A549 (cell line): Measurements from ENCODE around the gene RABEP1. TPM values are rescaled to one million over a fixed set of nuclear protein-coding genes. Genes with fewer than 3 reads are reported as not detected.
A peak's percentile ranks its signal among the peaks of the same experiment; 100 is the strongest.
"Not testable (repeated sequence)": the region's sequence is repeated elsewhere in the genome, so short reads cannot be mapped to it uniquely, and the experiment has no call there.

Experiments
- ATAC-seq, 2 experiments: fragments of 200-7000 bp in 1 of 2; fragments of >200 bp in 1 of 2; cut with Nextera tagmentation in 1 of 2; cut with Tn5 transposase in 1 of 2; 3 replicates each; pipeline versions ENCODE4 v1.8.0 to v1.9.1; 2018 to 2020; ENCODE audit warnings: mild to moderate bottlenecking in 1 of 2, moderate library complexity in 1 of 2
- CTCF ChIA-PET: fragments of 300-600 bp; sonication (Branson Sonifier 250); formaldehyde crosslinking; extraction: SDS; loops from one replicate; lab custom pipeline; 2021; ENCODE audit warnings: antibody characterized with exemption, inconsistent platforms; lab: Yijun Ruan, JAX
- POLR2A ChIA-PET: fragments of 350-600 bp; formaldehyde crosslinking; extraction: SDS; loops from one replicate; lab custom pipeline; 2021; ENCODE audit warnings: antibody characterized with exemption, inconsistent platforms; lab: Yijun Ruan, JAX
- DNase-seq, 2 experiments: peaks; one replicate each; pipeline versions ENCODE4 v3.0.0 to v3.0.0-alpha.2; 2011 to 2016; ENCODE audit warnings: low read depth in 1 of 2, low spot score in 1 of 2
- FAIRE-seq: peaks from 2 replicates; lab custom pipeline; 2011; peaks lifted over from hg19 to GRCh38; lab: Jason Lieb, UNC
- H3K27ac ChIP-seq, 2 experiments: fragments of >200 bp; sonication (Bioruptor Twin); formaldehyde crosslinking; 3 replicates each; pipeline ENCODE4 v1.5.1; 2016 to 2017
- H3K4me1 ChIP-seq: fragments of >200 bp; sonication (Bioruptor Twin); formaldehyde crosslinking; 3 replicates; pipeline ENCODE4 v1.6.1; 2016
- H3K4me2 ChIP-seq: fragments of >200 bp; sonication (Bioruptor Twin); formaldehyde crosslinking; 3 replicates; pipeline ENCODE4 v1.6.1; 2016
- H3K4me3 ChIP-seq: fragments of >200 bp; sonication (Bioruptor Twin); formaldehyde crosslinking; 3 replicates; pipeline ENCODE4 v1.5.1; 2016
- H3K9me3 ChIP-seq: fragments of >200 bp; sonication (Bioruptor Twin); formaldehyde crosslinking; 3 replicates; pipeline ENCODE4 v1.6.1; 2016
- CBX8 ChIP-seq: fragments of 200-600 bp; sonication (generic); IDR thresholded peaks from 2 replicates; pipeline ENCODE4 v1.6.1; 2016
- CEBPB ChIP-seq, 2 experiments: fragments of >200 bp in 1 of 2; sonication (Bioruptor Twin) in 1 of 2; formaldehyde crosslinking in 1 of 2; IDR thresholded peaks; 2 replicates each; pipeline ENCODE4 v1.6.1; 2012 to 2016
- CHD2 ChIP-seq: fragments of 150-350 bp; IDR thresholded peaks from 2 replicates; pipeline ENCODE4 v1.6.1; 2014; ENCODE audit warnings: low read length; ENCODE audit not compliant: partially characterized antibody
- FOSL2 ChIP-seq, 2 experiments: fragments of 450-650 bp in 1 of 2; fragments of >200 bp in 1 of 2; sonication (Bioruptor Twin) in 1 of 2; formaldehyde crosslinking; IDR thresholded peaks; 2 replicates each; pipeline versions ENCODE4 v1.5.0 to v1.6.1; 2016 to 2020; ENCODE audit warnings: mild to moderate bottlenecking in 1 of 2, moderate library complexity in 1 of 2
- FOXS1 ChIP-seq: fragments of 250-450 bp; sonication (Bioruptor Pico); IDR thresholded peaks from 2 replicates; pipeline ENCODE4 v1.5.0; 2020; ENCODE audit warnings: mild to moderate bottlenecking, moderate library complexity
- GATA3 ChIP-seq: IDR thresholded peaks from 2 replicates; pipeline ENCODE4 v1.6.1; 2012; ENCODE audit warnings: borderline replicate concordance
- HDAC2 ChIP-seq: fragments of 200-600 bp; sonication (generic); IDR thresholded peaks from 2 replicates; pipeline ENCODE4 v1.6.1; 2016
- KDM5A ChIP-seq: fragments of 200-600 bp; sonication (generic); IDR thresholded peaks from 2 replicates; pipeline ENCODE4 v1.6.1; 2016; ENCODE audit warnings: antibody characterized with exemption, mild to moderate bottlenecking
- NFE2L2 ChIP-seq: fragments of 150-350 bp; conservative IDR thresholded peaks from 2 replicates; pipeline ENCODE4 v1.6.1; 2014; ENCODE audit warnings: low read length
- NPAS2 ChIP-seq: fragments of 250-450 bp; sonication (Bioruptor Pico); IDR thresholded peaks from 2 replicates; pipeline ENCODE4 v1.8.0; 2022; ENCODE audit warnings: mild to moderate bottlenecking, moderate library complexity, borderline replicate concordance
- POLR2A ChIP-seq: IDR thresholded peaks from 2 replicates; pipeline ENCODE4 v1.6.1; 2012; ENCODE audit warnings: mild to moderate bottlenecking, low read length
- POLR2AphosphoS2 ChIP-seq: conservative IDR thresholded peaks from 2 replicates; pipeline ENCODE4 v1.6.1; 2012; ENCODE audit warnings: low read length, improper control_type of control experiment, inconsistent platforms
- RAD21 ChIP-seq, 2 experiments: fragments of >200 bp in 1 of 2; sonication (Bioruptor Twin) in 1 of 2; formaldehyde crosslinking in 1 of 2; IDR thresholded peaks in 1 of 2; conservative IDR thresholded peaks in 1 of 2; 2 replicates in 1 of 2; 3 replicates in 1 of 2; pipeline ENCODE4 v1.6.1; 2012 to 2018; ENCODE audit warnings: inconsistent platforms in 1 of 2
- RARB ChIP-seq: fragments of 250-450 bp; sonication (Bioruptor Pico); IDR thresholded peaks from 2 replicates; pipeline ENCODE4 v1.8.0; 2021; ENCODE audit warnings: mild to moderate bottlenecking, moderate library complexity
- REST ChIP-seq: fragments of 200-600 bp; sonication (generic); IDR thresholded peaks from 2 replicates; pipeline ENCODE4 v1.6.1; 2016; ENCODE audit warnings: antibody characterized with exemption, mild to moderate bottlenecking, moderate library complexity
- RNF2 ChIP-seq: fragments of 200-600 bp; sonication (generic); IDR thresholded peaks from 2 replicates; pipeline ENCODE4 v1.6.1; 2016; ENCODE audit warnings: low read depth, mild to moderate bottlenecking, antibody characterized with exemption, moderate library complexity, borderline replicate concordance
- SMC3 ChIP-seq: fragments of >200 bp; sonication (Bioruptor Twin); formaldehyde crosslinking; IDR thresholded peaks from 3 replicates; pipeline ENCODE4 v1.6.1; 2018; ENCODE audit warnings: inconsistent platforms
- ZNF302 ChIP-seq: fragments of 250-450 bp; sonication (Bioruptor Pico); IDR thresholded peaks from 2 replicates; pipeline ENCODE4 v1.9.0; 2021; ENCODE audit warnings: inconsistent platforms, mild to moderate bottlenecking, moderate library complexity
- WGBS: methylation state at CpG from one replicate; pipeline ENCODE4 v1.1.6; 2017; ENCODE audit errors: missing lambda C conversion rate; 5-methylcytosine and 5-hydroxymethylcytosine counted together
- polyA plus RNA-seq, 4 experiments: library from polyadenylated mRNA; depleted of rRNA in 3 of 4; stranded (reverse); fragments of >200 nt; fragmentation: RNase III in 1 of 4; extraction: RNeasy Plus Mini Kit Qiagen cat#74134 plus additional on column Dnase treatment in 1 of 4; gene quantifications; 2 replicates in 3 of 4; 3 replicates in 1 of 4; pipeline ENCODE4 v1.2.3, GENCODE V29; 2011 to 2017
- TF ChIP-seq, protein P1 (sequence below): IDR thresholded peaks from 2 replicates; pipeline ENCODE4 v1.6.1; 2012; ENCODE audit warnings: low read depth, borderline replicate concordance
- TF ChIP-seq, protein P2 (sequence below): fragments of 250-450 bp; sonication (Bioruptor Pico); IDR thresholded peaks from 2 replicates; pipeline ENCODE4 v1.5.0; 2021; ENCODE audit warnings: mild to moderate bottlenecking, moderate library complexity, borderline replicate concordance
- TF ChIP-seq, protein P3 (sequence below): fragments of 450-650 bp; IDR thresholded peaks from 2 replicates; pipeline ENCODE4 v1.6.1; 2014; ENCODE audit warnings: antibody characterized with exemption
- TF ChIP-seq, protein P4 (sequence below): IDR thresholded peaks from 2 replicates; pipeline ENCODE4 v1.6.1; 2012

Gene RABEP1
- polyA plus RNA-seq, 2 of the 4 experiments (the other 2 are of a cell fraction), result 44.7 to 65.5 TPM

GRCh38 chr17:5281814-5282641 is at the start of gene RABEP1 (continued):
- no peak for TF ChIP-seq RARB (CRISPR knock-in tag)
- no peak for TF ChIP-seq CBX8
- TF ChIP-seq, protein P1, sequence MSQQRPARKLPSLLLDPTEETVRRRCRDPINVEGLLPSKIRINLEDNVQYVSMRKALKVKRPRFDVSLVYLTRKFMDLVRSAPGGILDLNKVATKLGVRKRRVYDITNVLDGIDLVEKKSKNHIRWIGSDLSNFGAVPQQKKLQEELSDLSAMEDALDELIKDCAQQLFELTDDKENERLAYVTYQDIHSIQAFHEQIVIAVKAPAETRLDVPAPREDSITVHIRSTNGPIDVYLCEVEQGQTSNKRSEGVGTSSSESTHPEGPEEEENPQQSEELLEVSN, result no peak
- TF ChIP-seq, protein P2, sequence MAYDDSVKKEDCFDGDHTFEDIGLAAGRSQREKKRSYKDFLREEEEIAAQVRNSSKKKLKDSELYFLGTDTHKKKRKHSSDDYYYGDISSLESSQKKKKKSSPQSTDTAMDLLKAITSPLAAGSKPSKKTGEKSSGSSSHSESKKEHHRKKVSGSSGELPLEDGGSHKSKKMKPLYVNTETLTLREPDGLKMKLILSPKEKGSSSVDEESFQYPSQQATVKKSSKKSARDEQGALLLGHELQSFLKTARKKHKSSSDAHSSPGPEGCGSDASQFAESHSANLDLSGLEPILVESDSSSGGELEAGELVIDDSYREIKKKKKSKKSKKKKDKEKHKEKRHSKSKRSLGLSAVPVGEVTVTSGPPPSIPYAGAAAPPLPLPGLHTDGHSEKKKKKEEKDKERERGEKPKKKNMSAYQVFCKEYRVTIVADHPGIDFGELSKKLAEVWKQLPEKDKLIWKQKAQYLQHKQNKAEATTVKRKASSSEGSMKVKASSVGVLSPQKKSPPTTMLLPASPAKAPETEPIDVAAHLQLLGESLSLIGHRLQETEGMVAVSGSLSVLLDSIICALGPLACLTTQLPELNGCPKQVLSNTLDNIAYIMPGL, result no peak; the same call in 1 of the 2 replicates
- TF ChIP-seq, protein P3, sequence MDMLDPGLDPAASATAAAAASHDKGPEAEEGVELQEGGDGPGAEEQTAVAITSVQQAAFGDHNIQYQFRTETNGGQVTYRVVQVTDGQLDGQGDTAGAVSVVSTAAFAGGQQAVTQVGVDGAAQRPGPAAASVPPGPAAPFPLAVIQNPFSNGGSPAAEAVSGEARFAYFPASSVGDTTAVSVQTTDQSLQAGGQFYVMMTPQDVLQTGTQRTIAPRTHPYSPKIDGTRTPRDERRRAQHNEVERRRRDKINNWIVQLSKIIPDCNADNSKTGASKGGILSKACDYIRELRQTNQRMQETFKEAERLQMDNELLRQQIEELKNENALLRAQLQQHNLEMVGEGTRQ, result peak; percentile 91
- TF ChIP-seq, protein P4, sequence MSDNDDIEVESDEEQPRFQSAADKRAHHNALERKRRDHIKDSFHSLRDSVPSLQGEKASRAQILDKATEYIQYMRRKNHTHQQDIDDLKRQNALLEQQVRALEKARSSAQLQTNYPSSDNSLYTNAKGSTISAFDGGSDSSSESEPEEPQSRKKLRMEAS, result peak; percentile 58; the same call in 1 of the 2 replicates
- no peak for TF ChIP-seq RAD21 (conservative IDR thresholded peaks at IDR 0.05 in 1 of 2, IDR thresholded peaks at IDR 0.05 in 1 of 2)
- TF ChIP-seq KDM5A, result no peak
- TF ChIP-seq REST, result peak; percentile 74
- TF ChIP-seq SMC3, result 0 out of 3 replicates have a peak, but pooled peaks have one; percentile 13
- peak; percentile 68 for TF ChIP-seq CHD2
- TF ChIP-seq FOSL2 (IDR thresholded peaks at IDR 0.05), result no peak
- TF ChIP-seq FOSL2 (CRISPR knock-in tag; IDR thresholded peaks at IDR 0.05), result no peak
- TF ChIP-seq NFE2L2, result no peak
- TF ChIP-seq POLR2A, result peak; percentile 77
- no peak for TF ChIP-seq CEBPB (IDR thresholded peaks at IDR 0.05)
- TF ChIP-seq NPAS2 (CRISPR knock-in tag), result no peak
- TF ChIP-seq FOXS1 (CRISPR knock-in tag), result no peak
- no peak for TF ChIP-seq HDAC2
- no peak for TF ChIP-seq POLR2AphosphoS2
- TF ChIP-seq ZNF302 (CRISPR knock-in tag), result no peak
- no peak for TF ChIP-seq GATA3
- TF ChIP-seq RNF2, result no peak
- TF ChIP-seq, all 56 proteins: peak for 16

DNA sequence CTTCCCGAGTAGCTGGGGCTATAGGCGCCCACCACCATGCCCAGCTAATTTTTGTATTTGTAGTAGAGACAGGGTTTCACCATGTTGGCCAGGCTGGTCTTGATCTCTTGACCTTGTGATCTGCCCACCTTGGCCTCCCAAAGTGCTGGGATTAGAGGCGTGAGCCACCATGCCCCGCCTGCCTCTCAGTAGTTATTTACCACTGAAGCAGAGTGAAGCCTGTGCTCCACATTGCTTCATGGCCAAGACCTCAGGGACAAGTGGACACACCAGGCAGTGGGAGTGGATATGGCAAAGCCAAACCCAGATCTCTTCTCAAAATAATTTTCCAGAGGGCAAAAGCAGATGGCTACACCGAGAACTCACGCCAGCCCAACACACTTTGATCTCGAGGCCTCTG is 48.6 kb upstream of the RABEP1 start:
- POLR2A ChIA-PET, H3K4me3 ChIP-seq, FAIRE-seq, DNase-seq, ATAC-seq, H3K4me2 ChIP-seq, H3K27ac ChIP-seq, CTCF ChIA-PET, H3K9me3 ChIP-seq: not testable (repeated sequence)
- 96% methylated on average over 7 of the region's 7 CpGs for WGBS
- H3K4me1 ChIP-seq, result peaks cover 16% of the 10 kb centered on the region; the same call in 2 of the 3 replicates
